Smooth muscle cell of the brain vasculature (primary cell): ENCODE measurements around the gene EHMT2.
"Not testable (repeated sequence)": the region's sequence is repeated elsewhere in the genome, so short reads cannot be mapped to it uniquely, and the experiment has no call there.

ENCODE experiments used
- DNase-seq: peaks from one replicate; pipeline ENCODE4 v3.0.0-alpha.2; 2012; ENCODE audit warnings: low read depth, low spot score

The EHMT2 gene

DNA sequence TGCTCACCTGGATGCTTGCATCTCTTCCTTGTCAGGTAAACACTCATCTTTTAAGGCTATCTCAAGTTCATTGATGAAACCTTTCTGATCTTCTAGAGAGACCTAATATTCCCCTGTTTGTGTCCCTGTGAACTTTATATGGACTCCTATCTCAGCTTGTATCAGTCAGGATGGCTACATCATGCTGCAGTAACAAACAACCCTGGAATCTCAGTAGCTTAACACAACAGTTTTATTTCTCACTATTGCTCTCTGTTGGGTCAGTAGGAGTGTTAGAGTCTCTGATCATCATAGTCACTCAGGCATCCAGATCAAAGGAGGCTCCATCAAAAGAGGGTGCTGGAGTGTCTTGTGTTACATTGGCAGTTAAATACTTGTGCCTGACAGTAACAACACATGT is 17.9 kb upstream of the EHMT2 start:
- no peak for DNase-seq

DNA sequence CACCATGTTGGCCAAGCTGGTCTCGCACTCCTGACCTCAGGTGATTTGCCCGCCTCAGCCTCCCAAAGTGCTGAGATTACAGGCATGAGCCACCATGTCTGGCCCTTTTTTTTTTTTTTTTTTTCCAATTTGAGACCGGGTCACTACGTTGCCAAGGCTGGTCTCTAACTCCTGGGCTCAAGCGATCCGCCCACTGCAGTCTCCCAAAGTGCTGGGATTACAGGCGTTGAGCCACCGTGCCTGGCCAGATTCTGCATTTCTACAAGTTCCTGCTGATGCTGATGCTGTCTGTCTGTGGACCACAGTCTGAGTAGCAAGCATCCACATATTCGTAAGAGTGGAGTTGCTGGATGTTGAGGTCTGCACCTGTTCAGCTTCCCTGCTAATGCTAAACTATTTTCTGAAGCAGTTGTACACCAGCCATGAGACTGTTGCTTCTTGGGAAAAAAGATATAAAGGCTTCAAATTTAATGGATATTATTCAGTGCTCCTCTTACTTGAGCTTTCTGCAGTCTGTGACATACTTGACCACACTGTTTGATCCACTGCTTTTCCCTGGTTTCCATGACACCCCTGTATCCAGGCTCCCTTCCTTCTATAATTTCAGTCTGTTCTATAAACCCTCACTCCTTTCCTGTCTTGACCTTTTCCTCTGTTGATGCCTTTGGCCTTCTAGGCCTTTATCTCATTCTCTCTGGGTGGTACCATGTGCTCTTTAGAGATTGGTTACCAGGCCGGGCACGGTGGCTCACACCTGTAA is 14.5 kb upstream of the EHMT2 start:
- no peak for DNase-seq

DNA sequence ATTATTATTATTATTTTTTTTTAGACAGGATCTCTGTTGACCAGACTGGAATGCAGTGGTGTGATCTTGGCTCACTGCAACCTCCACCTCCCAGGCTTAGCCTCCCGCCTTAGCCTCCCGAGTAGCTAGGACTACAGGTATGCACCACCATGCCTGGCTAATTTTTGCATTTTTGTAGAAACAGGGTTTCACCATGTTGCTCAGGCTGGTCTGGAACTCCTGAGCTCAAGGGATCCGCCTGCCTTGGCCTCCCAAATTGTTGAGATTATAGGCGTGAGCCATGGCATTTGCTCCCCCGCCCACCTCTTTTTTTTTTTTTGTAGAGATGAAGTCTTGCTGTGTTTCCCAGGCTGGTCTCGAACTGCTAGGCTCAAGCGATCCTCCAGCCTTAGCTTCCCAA is 11.8 kb upstream of the EHMT2 start:
- DNase-seq = not testable (repeated sequence)

DNA sequence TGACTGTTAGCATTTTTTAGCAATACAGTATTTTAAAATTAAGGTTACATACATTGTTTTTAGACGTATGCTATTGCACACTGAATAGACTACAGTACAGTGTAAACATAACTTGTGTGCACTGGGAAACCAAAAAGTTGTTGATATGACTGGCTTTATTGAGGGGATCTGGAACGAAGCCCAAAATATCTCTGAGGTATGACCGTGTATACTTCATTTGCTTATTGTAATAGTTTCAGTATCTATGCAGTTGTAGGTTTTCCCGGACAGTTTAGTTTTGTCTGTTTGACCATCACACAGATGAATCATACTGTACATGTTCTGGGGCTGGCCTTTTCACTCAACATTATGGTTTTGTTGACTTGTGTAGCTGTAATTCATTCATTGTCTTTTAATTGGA is 11.3 kb upstream of the EHMT2 start:
- no peak for DNase-seq

DNA sequence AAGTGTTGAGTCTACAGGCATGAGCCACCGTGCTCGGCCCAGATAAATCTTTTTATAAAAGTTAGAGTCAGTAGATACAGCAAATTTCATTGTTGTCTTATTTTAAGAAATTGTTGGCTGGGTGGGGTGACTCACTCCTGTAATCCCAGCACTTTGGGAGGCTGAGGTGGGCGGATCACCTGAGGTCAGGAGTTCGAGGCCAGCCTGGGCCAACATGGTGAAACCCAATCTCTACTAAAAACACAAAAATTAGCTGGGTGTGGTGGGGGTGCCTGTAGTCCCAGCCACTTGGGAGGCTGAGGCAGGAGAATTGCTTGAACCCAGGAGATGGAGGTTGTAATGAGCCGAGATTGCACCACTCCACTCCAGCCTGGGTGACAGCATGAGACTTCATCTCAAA is 10.8 kb upstream of the EHMT2 start:
- DNase-seq = not testable (repeated sequence)

DNA sequence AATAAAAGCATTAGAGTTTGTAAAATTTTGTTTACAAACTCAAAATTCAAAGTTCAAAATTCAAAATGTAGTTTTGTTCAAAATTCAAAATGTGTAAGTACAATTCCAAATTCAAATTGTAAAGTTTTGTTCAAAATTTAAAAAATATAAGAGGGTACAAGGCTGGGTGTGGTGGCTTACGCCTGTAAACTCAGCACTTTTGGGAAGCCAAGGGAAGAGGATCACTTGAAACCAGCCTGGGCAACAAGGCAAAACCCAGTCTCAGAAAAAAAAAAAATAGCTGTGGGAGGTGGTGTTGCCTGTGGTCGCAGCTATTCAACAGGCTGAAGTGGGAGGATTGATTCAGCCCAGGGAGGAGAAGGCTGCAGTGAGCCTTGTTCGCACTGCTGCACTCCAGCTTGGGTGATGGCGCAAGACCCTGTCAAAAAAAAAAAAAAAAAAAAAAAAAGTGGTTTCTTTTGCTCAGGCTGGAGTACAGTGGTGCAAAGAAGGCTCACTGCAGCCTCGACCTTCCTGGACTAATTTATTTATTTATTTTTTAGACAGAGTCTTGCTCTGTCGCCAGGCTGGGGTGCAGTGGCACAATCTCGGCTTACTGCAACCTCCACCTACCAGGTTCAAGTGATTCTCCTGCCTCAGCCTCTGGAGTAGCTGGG is 9.8 kb upstream of the EHMT2 start:
- no peak for DNase-seq

DNA sequence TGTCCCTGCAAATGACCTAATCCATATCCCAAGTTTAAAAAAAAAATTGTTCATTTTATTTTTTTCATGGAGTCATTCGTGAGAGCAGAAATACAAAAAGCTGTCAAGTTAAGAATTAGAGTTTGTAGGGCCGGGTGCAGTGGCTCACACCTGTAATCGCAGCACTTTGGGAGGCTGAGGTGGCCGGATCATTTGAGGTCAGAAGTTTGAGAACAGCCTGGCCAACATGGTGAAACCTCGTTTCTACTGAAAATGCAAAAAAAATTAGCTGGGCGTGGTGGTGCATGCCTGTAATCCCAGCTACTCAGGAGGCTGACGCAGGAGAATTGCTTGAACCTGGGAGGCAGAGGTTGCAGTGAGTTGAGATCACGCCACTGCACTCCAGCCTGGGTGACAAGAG is 9.2 kb upstream of the EHMT2 start:
- DNase-seq = not testable (repeated sequence)

DNA sequence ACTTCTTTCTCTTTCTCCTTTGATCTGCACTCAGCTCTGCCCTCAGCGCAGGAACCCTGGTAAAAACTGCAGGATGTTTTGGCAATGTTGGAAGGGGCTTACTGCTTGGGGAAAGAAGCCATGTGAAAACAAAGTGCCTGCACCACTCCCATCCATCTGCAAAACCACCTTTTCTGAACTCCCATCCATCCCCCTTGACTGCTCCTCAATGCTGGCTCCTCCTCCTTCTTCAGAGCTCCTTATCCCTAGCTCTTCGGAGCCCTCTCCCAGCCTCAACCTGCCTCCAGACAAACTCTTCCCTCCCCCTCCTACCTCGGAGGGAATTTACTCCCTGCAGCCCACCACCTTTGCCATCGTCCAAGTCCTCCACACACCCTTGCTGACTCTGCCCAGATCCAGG is 8.6 kb upstream of the EHMT2 start:
- no peak for DNase-seq

DNA sequence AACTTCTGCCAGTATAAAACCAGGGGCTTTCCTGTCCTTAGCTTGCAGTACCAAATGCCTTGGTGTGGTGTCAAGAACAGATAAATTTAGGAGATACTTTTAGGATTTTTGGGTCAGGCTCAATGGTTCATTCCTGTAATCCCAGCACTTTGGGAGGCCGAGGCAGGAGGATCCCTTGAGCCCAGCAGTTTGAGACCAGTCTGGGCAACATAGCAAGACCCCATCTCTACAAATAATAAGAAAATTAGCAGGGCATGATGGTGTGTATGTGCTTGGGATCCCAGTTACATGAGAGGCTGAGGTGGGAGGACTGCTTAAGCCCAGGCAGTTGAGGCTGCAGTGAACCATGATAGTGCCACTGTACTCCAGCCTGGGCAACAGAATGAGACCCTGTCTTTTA is 7.5 kb upstream of the EHMT2 start:
- no peak for DNase-seq

DNA sequence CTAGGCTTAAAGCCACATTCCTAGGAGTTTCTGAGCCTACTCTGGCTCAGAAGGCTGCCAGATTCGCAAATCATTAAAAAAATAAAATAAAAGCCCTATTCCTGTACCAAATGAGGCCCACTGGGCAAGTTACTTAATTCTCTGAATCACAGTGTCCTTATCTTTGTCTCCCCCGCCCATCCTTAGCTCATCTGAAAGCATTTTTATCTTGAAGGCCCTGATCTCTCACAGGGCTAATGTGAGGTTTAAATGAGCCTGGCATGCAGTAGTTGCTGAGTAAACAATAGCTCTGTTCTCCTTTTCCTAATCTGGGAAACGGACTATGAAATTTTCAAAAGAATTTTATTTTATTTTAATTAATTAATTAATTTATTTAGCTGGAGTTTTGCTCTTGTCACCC is 6.5 kb upstream of the EHMT2 start:
- DNase-seq = no peak

DNA sequence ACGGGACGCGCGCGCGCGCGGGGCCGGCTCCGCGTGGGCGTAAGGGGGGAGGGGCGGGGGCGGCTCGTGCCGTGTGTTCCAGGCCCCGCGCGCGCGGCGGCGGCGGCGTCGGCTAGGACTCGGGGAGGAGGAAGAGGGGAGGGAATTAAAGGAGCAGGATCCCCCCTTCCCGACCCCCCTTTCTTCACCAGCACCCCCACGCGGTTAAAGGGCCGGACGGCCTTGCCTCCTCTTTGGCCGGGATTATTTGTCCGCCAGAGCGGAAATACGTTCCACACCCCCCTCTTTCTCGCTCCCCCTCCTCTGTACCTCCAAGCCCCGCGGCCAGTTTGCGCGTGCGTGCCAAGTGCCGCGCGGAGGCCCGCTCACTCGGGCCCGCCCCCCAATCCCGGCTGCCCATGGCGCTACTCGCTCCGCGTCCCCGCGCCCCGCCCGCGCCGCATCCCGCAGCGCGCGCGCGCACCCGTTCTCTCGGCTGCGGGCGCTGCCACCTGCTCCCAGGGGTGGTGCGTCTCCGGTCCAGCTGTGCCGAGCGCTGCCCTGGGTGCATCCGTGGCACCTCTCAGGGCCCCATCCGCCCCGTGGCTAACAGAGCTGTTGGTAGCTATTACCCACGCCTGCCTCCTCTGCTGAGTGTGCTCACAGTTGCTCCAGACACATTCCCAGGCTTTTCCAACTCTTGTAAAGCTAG is 4.6 kb upstream of the EHMT2 start, which contains the start of gene ZBTB12:
ZBTB12 (minus strand) TSS at position 134 of the 691 bp plus-strand sequence. CDS start 781 bp downstream, outside the sequence.
- DNase-seq = peak; percentile 91

DNA sequence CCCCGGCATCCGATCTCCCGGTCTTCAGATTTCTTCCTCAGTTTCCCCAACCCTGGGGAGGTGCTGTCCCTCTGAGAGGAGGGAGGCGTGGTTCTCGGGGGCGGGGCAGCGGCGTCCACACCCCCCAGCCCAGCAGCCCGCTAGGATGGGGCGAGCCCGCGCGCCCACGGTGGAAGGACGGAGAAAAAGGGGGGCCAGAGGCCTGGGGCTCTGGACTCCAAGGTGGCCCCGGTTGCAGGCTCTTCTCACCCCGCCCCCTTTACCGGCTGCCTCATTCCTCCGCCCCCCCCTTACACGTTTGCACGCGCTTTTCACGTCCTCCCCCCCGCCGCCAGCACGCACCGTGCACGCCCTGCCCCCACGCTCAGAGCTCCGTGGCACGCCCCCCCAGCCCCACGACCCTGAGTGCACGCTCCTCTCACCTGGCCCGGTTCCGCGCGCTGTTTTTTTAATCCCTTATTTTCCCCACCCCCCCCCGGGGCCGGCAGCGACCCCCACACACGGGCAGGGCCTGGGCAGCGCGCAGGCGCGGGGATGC is 4.0 kb upstream of the EHMT2 start:
- no peak for DNase-seq

DNA sequence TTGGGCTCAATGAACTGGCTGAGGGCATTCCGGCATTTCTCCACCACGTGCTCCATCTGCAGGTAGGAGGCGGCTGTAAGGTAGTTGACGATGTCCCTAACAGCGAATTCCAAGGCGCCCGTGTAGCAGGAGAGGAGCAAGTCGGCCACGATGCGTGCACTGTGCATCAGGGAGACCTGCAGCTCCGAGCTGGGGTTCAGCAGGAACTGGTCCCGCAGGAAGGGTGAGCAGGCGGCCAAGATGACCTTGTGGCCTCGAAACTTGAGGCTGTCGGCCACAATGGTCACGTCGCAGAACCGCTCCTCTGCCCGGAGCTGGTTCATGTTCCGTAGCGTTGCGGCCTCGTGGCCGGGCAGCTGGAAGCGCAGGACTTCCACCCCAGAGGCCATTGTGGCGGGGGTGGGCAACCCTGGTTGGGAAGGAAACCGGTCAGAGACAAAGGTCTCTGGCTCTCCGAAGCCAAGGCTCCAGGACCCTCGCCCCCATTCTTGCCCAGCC is 3.5 kb upstream of the EHMT2 start:
- DNase-seq = no peak

DNA sequence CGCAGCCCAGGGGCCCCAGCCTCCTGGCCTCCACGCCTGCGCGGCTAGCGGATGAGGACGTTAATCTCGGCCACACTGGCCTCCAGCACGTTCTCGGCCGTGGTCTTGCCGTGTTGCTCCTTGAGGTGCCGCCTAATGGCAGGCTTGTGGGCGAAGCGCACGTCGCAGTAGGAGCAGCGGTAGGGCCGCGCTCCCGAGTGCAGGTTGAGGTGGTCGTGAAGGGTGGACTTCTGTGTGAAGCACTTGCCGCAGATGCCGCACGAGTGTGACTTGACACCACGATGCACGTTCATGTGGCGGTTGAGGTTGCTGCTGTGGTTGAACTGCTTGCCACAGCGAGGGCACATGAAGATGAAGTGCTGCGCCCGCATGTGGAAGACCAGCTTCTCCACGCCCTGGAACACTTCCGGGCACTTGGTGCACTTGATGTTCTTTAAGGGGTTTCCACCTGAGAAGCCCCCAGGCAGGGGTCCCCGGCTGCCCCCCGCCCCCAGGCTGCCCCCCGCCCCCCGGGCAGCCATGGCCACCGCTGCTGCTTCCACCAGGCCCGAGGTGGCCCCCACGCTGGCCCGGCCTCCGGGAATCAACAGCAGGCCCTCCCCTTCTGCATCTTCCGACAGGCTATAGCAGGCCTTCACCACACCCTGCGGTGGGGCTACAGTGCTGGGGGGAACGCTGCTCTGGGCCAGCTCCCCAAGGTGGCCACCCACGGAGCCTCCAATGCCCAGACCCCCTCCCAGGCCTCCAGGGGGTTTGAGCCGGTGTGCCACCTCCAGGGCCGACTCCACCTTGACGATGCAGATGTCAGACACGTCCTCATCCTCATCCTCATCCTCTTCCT is 2.6 kb upstream of the EHMT2 start:
- no peak for DNase-seq

DNA sequence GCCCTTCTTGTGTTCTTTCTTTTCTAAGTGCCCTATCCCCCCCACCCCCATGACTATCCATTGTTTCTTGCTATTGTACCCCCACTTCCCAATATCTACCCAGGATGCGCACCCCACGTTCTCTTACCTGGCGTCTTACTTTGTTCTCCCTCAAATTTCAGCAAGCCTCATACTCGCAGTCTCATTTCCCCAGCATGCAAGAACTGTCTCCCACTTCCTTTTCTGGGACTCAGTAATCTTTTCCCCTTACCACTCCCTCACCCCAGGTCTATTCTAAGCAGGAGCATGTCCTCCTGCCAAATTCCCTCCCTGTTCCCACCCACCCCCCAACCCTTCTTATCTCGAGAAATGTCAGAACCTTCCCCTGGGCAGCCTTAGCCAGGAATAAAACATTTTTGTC is 1.7 kb upstream of the EHMT2 start:
- DNase-seq = no peak

DNA sequence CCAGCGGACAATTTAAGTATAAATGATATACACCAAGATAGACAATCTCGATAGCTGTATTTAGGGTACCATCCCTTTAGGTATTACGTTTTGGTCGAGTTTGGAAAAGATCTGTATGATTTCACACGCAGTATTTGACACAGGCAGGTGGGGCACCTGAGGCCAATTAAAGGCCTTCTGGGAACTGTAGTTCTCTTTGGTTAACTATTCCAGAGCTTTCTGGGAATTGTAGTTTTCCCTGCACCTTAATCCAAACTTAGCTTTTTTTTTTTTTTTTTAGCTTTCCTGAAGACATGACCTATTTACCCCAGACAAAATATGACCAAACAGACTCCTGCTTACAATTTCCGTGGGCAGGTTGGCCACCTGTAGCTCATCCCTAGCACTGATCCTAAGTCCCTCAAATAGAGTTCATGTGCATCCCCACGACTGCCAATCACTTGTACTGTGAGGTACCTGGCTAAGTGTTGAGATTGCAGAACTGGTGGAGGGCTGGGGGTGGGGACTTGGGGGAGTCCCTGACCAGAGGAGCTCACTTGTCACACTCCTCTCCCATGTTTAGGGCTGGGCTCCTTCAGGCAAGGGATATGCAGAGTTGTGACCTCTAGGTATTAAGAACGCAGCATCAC is 999 bp upstream of the EHMT2 start:
- no peak for DNase-seq

DNA sequence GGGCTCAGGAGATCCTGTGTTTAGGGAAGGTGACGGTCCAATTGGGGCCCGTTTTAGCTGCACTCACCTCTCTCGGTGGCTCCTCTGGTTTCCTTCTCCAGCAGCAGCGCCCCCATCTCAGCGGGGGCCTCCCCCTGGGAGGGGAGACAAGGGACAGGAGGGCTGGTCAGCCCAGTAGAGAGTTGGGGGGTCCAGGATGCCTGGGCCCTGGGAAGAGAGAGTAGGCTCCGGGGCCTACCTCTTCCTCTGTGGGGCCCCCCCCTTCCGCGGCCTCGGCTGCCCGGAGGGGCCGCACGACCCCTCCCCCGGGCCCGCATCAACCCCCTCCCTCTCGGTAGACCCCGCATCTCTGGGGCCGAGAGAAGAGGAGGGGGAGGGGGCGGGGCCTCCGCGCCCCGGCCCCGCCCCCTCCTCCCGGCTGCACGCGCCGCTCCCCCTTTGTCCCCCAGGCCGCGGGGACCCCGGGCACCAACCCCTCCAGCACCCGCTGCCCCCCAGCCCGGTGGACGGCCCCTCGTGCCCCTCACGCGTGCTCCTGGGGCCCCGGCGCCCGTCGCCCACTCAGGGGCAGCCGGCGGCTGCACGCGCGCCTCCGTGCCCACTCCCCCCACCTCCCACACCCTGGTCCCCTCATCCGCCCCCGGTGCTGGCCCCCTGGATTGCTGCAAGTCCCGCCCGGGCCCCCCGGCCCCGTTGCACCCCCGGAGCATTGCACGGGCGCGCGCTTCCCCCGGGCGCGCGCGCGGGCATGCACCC is 464 bp downstream of the EHMT2 start:
- DNase-seq = no peak

DNA sequence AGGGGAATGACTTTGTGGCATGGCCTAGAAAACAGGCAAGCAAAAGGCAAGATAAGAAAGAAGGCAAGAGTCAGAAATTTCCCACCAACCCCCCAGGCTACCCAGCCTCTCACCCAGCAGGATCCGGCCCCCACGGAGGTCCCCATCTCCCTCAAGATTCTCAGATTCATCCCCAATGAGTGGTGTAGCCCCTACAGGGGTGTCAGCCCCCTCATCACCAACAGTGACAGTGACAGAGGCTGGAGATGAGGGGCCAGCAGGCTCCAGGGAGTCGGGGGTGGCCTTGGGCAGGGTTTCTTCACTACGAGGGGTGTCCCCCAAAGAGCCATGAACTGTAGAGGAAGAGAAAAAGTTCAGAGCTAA is 1.0 kb downstream of the EHMT2 start:
- no peak for DNase-seq

DNA sequence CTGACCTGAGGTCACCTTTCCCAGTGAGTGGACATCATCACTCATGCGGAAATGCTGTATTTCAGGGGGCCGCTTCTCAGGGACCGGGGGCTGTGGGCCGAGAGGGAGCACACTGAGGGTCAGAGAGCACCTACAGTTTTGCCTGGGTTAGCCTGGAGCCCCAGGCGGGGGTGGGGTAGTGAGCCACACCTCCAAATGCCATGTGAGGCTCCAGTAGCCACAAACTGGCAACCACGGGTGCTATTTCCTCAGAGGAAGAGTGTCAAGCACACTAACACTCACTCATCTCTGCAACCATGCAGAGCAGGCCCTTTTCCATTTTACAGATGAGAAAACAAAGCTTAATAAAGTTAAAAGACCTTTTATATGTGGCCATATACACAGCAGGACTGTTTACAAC is 4.7 kb downstream of the EHMT2 start:
- DNase-seq = no peak

DNA sequence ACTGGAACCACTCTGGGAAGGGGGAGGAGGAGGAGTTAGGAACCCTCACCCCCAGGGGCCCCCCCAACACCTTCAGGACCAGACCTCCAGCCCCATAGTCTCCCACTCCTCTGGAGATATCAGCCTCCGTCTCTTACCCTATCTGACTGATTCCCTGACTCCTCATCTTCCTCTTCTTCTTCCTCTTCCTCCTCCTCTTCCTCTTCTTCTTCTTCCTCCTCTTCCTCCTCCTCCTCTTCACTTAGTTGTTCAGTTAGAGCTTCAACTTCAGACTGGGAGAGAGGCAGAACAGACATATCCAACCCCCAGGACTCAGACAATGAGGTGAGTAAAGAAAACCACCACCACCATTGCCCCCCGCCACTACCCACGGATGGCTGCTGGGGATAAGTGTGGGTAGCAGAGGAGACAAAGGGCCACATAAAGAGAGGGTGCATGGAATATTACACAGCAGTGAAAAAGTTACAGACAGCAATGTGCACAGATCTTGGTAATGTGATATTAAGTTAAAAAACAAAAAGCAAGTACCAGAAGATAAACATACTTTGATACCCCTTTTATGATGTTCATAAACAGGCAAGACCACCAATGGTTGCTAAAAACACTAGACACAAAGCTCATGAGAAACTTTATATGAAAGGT is 8.0 kb downstream of the EHMT2 start:
- no peak for DNase-seq
